HG03025 (cell line): ENCODE data around the gene ATG16L2.

Source experiments
- ATAC-seq: cut with Tn5 transposase; IDR thresholded peaks from one replicate; pipeline ENCODE4 v1.9.1; 2021; ENCODE audit warnings: mild to moderate bottlenecking, moderate library complexity; ENCODE audit not compliant: unreplicated experiment, low FRiP score

Gene ATG16L2, protein sequence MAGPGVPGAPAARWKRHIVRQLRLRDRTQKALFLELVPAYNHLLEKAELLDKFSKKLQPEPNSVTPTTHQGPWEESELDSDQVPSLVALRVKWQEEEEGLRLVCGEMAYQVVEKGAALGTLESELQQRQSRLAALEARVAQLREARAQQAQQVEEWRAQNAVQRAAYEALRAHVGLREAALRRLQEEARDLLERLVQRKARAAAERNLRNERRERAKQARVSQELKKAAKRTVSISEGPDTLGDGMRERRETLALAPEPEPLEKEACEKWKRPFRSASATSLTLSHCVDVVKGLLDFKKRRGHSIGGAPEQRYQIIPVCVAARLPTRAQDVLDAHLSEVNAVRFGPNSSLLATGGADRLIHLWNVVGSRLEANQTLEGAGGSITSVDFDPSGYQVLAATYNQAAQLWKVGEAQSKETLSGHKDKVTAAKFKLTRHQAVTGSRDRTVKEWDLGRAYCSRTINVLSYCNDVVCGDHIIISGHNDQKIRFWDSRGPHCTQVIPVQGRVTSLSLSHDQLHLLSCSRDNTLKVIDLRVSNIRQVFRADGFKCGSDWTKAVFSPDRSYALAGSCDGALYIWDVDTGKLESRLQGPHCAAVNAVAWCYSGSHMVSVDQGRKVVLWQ

GRCh38 chr11:72814286-72815109, at the start of gene ATG16L2:
Gene ATG16L2 (plus strand): TSS chr11:72814411. CDS start chr11:72814446, 35 bp downstream.
- ATAC-seq: peak; percentile 49

- no peak for ATAC-seq
Measured at GRCh38 chr11:72764503-72764902, 49.7 kb upstream of the ATG16L2 start.

DNA sequence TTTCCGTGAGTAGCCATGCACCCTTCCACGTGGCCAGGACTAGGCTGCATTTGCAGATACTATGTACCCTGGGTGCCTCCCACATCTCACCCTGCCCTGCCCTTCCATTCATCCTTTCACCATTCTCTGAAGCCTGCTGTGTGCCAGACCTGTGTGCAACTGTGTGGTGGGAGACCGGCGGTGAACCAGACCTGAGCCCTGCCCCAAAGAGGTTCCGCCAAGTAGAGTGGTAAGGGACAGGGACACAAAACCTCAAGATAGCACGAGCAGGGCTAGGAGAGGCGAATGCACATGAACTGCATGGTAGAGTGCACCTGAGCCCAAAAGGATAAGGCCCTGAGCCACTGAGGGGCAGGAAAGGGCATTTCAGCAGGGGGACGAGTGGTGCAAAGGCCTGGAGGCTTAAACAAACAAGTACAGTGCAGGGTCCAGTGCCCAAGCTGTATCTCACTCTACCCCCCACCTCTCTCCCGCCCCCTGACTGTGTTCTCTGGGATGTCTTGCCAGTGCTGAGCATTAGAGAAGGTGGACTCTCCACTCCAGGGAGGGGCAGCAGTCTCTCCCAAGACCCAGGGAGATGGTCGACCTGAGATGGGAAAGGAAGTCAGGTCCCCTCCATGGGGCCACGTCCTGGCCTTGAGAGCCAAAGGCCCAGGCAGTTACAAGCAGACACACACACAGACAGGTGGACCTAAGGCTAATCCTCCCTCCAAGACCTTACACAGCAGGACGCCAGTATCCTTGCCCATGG, 47.9 kb upstream of the ATG16L2 start:
- no peak for ATAC-seq

- ATAC-seq: no peak
Measured at GRCh38 chr11:72767203-72768062, 46.8 kb upstream of the ATG16L2 start.

DNA sequence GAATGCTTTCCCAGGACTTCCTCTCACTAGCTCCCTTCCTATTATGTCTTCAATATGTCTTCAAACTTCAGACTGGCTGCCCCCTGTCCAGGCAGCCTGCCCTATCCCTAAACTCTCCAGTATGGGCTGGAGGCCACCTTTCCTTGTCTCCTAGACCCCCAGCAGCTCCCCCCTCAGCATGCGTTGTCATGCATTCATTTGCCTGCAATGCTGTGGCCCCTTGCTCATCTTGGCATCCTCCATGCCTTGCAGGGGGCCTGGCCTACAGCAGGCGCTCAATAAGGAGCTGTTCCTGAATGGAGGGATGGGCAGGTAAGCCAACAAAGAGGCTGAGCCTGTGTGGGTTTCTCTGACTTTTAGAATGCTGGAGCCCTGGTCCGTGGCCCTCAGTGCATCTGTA, 45.6 kb upstream of the ATG16L2 start:
- no peak for ATAC-seq

- ATAC-seq: no peak
Measured at GRCh38 chr11:72769680-72770079, 44.5 kb upstream of the ATG16L2 start.

DNA sequence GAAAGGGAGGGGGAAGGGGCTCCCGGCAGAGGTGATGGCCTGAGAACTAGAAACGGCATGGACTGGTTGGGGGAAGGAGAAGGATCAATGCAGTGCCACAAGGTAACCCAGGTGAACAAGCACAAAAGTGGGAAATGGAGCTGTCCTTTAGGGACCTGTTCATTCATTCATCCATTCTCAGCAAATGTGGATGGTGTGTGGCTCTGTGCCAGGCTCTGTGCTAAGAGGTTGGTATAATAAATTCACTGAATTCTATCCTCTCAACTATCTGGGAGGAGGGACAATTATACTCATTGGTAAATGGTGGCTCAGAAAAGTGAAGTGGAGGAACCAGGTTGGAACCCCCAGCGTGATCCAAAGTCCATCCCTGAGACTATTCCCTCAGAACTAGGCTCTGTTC, 43.4 kb upstream of the ATG16L2 start:
- no peak for ATAC-seq

GRCh38 chr11:72771507-72771906, 42.7 kb upstream of the ATG16L2 start:
- no peak for ATAC-seq

- ATAC-seq: no peak
Measured at GRCh38 chr11:72772059-72772458, 42.2 kb upstream of the ATG16L2 start.

GRCh38 chr11:72773291-72773690, 40.9 kb upstream of the ATG16L2 start:
- no peak for ATAC-seq

DNA sequence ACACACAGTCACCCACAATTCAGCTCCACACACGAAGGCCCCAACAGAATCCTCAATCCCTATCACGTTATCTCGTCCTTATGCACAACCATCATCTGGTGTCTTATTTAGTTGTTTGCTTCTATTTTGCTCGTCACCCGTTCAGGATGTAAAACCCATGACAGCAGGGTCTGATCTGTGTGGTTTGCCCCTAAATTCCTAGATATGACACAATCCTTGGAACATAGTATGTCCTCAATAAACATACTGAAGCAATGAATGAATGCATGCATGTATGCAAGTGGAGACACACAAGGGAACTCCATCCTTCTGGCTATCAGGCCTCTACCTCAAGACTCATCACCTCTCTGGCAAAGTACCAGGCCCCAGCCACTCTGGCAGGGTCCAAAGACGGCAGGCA, 40.5 kb upstream of the ATG16L2 start:
- ATAC-seq: no peak

- no peak for ATAC-seq
Measured at GRCh38 chr11:72774499-72774898, 39.7 kb upstream of the ATG16L2 start.

DNA sequence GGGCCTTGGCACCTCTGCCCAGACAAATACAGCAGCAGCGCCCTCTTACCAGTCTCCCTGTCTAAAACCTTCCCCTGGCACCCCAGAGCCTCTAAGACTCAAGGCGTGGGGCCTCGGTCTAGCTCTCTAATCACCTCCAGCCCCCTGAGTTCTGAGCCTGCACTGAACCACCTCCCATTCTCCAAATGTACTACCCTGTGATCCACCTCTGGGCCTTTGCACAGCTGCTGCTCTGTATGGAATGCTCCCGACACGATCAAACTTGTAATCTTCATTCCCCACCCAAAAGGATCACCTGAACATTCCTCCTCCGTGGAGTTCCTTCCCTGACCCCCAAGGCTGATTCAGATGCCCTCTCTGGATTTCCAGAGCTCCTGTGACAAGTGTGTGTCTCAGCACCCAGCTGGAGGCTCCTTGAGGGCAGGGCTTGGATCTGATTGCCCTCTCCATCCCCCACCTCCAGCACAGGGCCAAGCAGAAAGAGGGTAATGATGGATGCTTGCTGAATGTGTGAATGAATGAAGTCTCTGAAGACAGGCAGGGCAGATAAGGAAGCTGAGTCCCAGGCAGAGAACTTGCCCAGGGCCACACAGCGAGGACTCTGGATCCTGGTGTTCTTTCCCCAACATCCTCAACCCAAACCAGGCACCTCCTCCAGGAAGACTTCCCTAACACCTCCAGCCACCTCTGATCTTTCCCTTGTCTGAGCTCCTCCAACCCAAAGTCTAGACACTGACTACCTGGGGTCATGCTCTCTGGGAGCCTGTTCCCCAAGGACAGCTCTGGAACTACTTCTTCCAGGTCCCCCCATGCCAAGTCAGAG, 38.7 kb upstream of the ATG16L2 start:
- ATAC-seq: no peak

DNA sequence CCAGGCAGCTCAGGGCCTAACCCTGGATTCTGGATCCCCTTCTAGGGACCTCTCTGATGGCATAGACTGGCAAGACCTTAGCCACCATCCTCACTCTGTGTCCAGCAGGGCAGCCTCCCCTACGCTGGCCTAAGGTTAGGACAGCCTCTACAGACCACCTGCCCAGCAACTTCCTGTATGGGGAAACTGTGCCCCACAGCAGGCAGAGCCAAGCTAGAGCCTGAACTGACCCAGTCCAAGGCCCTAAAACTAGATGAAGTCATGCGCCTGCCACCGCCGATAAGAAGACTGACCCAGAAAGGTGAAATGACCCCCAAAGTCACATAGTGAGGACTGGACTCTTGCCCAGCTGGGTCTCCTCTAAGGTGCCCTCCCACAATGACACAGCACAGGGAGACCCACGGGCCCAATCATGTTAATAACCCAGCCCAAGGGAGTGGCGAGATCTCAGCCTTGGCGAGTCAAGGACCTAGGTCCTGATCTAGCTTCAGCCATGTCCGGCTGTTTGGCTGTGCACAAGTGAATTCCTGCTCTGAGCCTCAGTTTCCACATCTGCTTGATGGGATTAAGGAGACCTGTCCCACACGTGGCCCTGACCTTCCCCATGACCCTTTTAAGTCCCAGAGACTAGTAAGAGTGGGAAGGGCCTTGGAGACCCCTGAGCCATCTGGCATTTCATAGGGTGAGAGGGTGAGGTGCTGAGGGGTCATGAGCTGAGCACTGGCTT, 37.9 kb upstream of the ATG16L2 start:
- no peak for ATAC-seq

DNA sequence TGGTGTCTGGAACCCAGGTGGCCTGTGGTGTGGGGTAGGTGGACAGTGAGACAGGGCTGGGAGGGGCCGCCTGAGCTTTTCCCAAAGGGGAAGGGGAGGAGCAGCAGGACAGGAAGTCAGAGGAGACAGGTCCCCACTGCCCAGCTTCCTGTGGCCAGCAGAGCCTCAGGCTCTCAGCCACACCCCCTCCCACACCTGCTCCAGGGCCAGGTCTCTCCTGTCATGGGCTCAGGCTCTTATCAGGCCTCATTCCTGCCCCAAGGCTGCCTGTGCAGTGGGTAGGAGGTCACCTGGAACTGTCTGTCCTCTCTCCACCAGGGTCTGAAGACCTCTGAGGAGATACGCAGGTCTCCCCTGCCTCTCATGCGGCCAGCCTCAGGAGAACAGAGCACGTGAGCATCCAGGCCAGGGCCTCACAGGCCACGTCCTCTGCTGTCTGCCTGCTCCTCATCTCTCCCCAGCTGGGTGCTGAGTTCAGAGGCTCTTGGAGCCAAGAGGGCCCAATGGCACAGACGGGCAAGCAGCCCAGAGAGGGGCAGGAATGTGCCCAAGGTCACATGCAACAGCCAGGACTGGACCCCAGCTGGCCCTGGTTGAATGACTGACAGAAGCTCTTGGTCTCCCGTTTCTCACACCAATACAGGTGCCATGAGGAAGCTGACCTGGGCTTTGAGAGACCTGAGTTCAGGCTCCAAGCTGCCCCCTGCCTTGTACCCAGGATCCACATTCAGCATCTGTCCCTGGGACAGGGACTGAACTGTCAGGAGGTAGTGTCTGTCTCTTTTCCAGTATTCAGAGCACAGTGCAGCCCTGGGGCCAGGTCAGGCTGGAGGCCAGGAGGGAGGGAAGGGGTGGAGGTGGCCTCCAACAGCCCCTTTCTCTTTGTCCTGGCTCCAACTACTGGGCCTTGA, 37.1 kb upstream of the ATG16L2 start:
- ATAC-seq: no peak

- no peak for ATAC-seq
Measured at GRCh38 chr11:72777755-72778278, 36.4 kb upstream of the ATG16L2 start.
